GM12801 (cell line): ENCODE measurements around the gene CDCA7.

Experiments
- TF ChIP-seq, protein P1 (sequence below): IDR thresholded peaks from one replicate; pipeline ENCODE4 v1.5.1; 2011; ENCODE audit warnings: control low read depth; ENCODE audit not compliant: insufficient read length; ENCODE audit errors: extremely low read depth

Gene CDCA7

DNA sequence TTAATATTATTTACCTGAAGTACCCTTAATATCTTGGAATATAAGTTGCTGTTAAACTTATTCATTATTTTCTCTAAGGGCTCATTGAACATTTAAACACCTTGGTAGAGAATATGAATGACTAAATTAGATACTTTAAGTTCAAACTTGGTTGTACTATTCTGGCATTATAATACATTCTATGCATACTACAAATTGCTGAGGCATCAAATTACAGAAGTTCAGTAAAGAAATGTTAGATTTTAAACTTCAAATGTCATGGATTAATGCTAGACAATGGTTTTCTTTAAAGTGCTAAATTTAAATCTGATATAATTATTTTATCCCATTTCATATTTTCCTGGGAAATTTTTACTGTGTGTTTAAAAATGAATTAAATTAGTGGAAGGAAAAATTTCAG, 63.1 kb downstream of the CDCA7 start:
- TF ChIP-seq, protein P1, sequence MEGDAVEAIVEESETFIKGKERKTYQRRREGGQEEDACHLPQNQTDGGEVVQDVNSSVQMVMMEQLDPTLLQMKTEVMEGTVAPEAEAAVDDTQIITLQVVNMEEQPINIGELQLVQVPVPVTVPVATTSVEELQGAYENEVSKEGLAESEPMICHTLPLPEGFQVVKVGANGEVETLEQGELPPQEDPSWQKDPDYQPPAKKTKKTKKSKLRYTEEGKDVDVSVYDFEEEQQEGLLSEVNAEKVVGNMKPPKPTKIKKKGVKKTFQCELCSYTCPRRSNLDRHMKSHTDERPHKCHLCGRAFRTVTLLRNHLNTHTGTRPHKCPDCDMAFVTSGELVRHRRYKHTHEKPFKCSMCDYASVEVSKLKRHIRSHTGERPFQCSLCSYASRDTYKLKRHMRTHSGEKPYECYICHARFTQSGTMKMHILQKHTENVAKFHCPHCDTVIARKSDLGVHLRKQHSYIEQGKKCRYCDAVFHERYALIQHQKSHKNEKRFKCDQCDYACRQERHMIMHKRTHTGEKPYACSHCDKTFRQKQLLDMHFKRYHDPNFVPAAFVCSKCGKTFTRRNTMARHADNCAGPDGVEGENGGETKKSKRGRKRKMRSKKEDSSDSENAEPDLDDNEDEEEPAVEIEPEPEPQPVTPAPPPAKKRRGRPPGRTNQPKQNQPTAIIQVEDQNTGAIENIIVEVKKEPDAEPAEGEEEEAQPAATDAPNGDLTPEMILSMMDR = no peak
